ENCODE data around the gene SAPCD2.

Gene SAPCD2

DNA sequence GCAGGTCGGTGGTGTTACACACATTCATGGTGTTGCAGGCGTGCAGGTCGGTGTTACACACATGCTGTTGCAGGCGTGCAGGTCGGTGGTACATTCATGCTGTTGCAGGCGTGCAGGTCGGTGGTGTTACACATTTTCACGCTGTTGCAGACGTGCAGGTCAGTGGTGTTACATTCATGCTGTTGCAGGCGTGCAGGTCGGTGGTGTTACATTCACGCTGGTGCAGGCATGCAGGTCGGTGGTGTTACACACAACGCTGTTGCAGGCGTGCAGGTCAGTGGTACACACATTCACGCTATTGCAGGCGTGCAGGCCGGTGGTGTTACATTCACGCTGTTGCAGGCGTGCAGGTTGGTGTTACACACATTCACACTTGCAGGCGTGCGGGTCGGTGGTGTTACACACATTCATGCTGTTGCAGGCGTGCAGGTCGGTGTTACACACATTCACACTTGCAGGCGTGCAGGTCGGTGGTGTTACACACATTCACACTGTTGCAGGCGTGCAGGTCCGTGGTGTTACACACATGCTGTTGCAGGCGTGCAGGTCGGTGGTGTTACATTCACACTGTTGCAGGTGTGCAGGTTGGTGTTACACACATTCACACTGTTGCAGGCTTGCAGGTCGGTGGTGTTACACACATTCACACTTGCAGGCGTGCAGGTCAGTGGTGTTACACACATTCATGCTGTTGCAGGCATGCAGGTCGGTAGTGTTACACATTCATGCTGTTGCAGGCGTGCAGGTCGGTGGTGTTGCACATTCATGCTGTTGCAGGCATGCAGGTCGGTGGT, 33.0 kb upstream of the SAPCD2 start:
- H3K79me2 ChIP-seq (ENCODE audit: control insufficient read depth, low read length): no peaks in the 10 kb centered on the region
- H3K36me3 ChIP-seq (ENCODE audit: control insufficient read depth, low read length): peaks cover 74% of the 10 kb centered on the region
- H3K4me2 ChIP-seq (ENCODE audit: low read length): no peak overlapping the region
- peaks cover 31% of the 10 kb centered on the region for H3K9me3 ChIP-seq (ENCODE audit: control insufficient read depth, insufficient read depth, low read length)
- H3K27ac ChIP-seq (ENCODE audit: low read depth, low read length): no peak overlapping the region
- H3F3A ChIP-seq (ENCODE audit: control insufficient read depth, insufficient read depth): peaks cover 14% of the 10 kb centered on the region; the same call in 1 of the 2 replicates
- H4K20me1 ChIP-seq (ENCODE audit: control insufficient read depth, insufficient read depth, low read depth, low read length): no peaks in the 10 kb centered on the region
- TF ChIP-seq, protein P1, sequence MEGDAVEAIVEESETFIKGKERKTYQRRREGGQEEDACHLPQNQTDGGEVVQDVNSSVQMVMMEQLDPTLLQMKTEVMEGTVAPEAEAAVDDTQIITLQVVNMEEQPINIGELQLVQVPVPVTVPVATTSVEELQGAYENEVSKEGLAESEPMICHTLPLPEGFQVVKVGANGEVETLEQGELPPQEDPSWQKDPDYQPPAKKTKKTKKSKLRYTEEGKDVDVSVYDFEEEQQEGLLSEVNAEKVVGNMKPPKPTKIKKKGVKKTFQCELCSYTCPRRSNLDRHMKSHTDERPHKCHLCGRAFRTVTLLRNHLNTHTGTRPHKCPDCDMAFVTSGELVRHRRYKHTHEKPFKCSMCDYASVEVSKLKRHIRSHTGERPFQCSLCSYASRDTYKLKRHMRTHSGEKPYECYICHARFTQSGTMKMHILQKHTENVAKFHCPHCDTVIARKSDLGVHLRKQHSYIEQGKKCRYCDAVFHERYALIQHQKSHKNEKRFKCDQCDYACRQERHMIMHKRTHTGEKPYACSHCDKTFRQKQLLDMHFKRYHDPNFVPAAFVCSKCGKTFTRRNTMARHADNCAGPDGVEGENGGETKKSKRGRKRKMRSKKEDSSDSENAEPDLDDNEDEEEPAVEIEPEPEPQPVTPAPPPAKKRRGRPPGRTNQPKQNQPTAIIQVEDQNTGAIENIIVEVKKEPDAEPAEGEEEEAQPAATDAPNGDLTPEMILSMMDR (IDR thresholded peaks at IDR 0.05; ENCODE audit: low read depth, low read length, poor library complexity, severe bottlenecking): no peak
- no peak for TF ChIP-seq EZH2phosphoT487 (IDR thresholded peaks at IDR 0.05; ENCODE audit: borderline replicate concordance, low read length)
- no peak overlapping the region for H3K4me3 ChIP-seq (ENCODE audit: low read length)
- H3K27me3 ChIP-seq (ENCODE audit: control insufficient read depth, low read length): no peaks in the 10 kb centered on the region
- H3K4me1 ChIP-seq (ENCODE audit: control insufficient read depth, low read length): no peaks in the 10 kb centered on the region
- no peaks in the 10 kb centered on the region for H3K9me2 ChIP-seq (replicated peaks; ENCODE audit: control insufficient read depth, low read length)

DNA sequence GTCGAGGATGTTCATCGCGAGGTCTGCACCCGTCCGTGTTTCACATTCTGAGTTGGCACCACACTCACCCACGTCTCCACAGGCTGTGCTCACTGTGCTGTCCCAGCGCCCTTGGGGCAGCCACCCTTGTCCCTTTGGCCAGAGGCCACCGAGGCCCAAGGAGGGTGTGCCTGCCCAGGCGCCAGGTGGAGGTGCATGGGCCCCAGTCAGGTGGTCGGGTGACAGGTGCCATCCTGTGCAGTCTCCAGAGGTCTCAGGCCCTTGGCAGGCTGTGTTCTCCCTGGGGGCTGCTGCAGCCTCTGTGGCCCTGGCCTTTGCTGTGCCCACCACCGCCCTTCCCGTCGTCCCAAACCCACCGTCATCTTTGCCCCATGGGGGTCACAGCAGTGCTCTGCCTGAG, 28.9 kb upstream of the SAPCD2 start:
- no peaks in the 10 kb centered on the region for H3K79me2 ChIP-seq (ENCODE audit: control insufficient read depth, low read length)
- peaks cover 7% of the 10 kb centered on the region for H3K4me1 ChIP-seq (ENCODE audit: control insufficient read depth, low read length)
- no peaks in the 10 kb centered on the region for H3K27me3 ChIP-seq (ENCODE audit: control insufficient read depth, low read length)
- no peak overlapping the region for H3K27ac ChIP-seq (ENCODE audit: low read depth, low read length)
- peaks cover 62% of the 10 kb centered on the region for H3K36me3 ChIP-seq (ENCODE audit: control insufficient read depth, low read length)
- no peaks in the 10 kb centered on the region for H4K20me1 ChIP-seq (ENCODE audit: control insufficient read depth, insufficient read depth, low read depth, low read length)
- peaks cover 14% of the 10 kb centered on the region; the same call in 1 of the 2 replicates for H3F3A ChIP-seq (ENCODE audit: control insufficient read depth, insufficient read depth)
- no peak overlapping the region for H3K4me3 ChIP-seq (ENCODE audit: low read length)
- H3K4me2 ChIP-seq (ENCODE audit: low read length): no peak overlapping the region
- TF ChIP-seq, protein P1 (IDR thresholded peaks at IDR 0.05; ENCODE audit: low read depth, low read length, poor library complexity, severe bottlenecking): no peak
- TF ChIP-seq EZH2phosphoT487 (IDR thresholded peaks at IDR 0.05; ENCODE audit: borderline replicate concordance, low read length): no peak
- no peaks in the 10 kb centered on the region for H3K9me2 ChIP-seq (replicated peaks; ENCODE audit: control insufficient read depth, low read length)
- peaks cover 31% of the 10 kb centered on the region for H3K9me3 ChIP-seq (ENCODE audit: control insufficient read depth, insufficient read depth, low read length)

DNA sequence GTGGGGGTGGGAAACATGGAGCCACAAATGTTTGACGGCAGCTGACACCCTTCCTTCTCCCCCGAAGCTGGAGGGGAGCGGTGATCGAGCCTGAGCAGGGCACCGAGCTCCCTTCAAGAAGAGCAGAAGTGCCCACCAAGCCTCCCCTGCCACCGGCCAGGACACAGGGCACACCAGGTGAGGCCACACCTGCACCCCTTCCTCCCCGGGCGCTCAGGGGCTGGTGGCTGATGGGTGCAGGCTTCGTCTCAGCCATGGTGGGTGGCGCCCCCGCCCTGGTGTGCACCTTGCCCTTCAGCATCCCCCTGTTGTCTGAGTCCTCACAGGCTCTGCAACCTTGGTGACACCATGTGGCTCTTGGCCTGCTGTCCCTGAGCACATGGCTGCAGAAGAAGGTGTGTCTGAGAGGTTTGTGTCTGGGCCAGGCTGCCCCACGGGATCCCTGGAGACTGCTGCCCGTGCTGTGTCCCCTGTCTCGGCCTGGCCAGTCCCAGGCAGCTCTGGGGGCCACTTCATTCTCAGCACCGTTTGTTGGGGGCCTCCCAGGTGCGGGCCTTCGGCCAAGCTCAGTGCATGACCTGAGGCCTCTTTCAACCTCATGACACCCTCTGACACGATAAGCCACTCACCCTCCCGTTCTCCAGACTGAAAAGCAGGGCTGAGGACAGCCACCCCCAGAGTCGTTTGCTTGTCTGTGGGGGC, 27.6 kb upstream of the SAPCD2 start:
- H3K79me2 ChIP-seq (ENCODE audit: control insufficient read depth, low read length): no peaks in the 10 kb centered on the region
- H3K9me3 ChIP-seq (ENCODE audit: control insufficient read depth, insufficient read depth, low read length): peaks cover 21% of the 10 kb centered on the region
- TF ChIP-seq, protein P1 (IDR thresholded peaks at IDR 0.05; ENCODE audit: low read depth, low read length, poor library complexity, severe bottlenecking): no peak
- no peak for TF ChIP-seq EZH2phosphoT487 (IDR thresholded peaks at IDR 0.05; ENCODE audit: borderline replicate concordance, low read length)
- H3K27me3 ChIP-seq (ENCODE audit: control insufficient read depth, low read length): no peaks in the 10 kb centered on the region
- no peak overlapping the region for H3K27ac ChIP-seq (ENCODE audit: low read depth, low read length)
- no peak overlapping the region for H3K4me2 ChIP-seq (ENCODE audit: low read length)
- H3K4me3 ChIP-seq (ENCODE audit: low read length): no peak overlapping the region
- H3K4me1 ChIP-seq (ENCODE audit: control insufficient read depth, low read length): peaks cover 7% of the 10 kb centered on the region
- no peaks in the 10 kb centered on the region for H4K20me1 ChIP-seq (ENCODE audit: control insufficient read depth, insufficient read depth, low read depth, low read length)
- H3F3A ChIP-seq (ENCODE audit: control insufficient read depth, insufficient read depth): peaks cover 10% of the 10 kb centered on the region; the same call in 1 of the 2 replicates
- H3K36me3 ChIP-seq (ENCODE audit: control insufficient read depth, low read length): peaks cover 51% of the 10 kb centered on the region
- no peaks in the 10 kb centered on the region for H3K9me2 ChIP-seq (replicated peaks; ENCODE audit: control insufficient read depth, low read length)
